ENCODE data around the gene CELF6.

DNA sequence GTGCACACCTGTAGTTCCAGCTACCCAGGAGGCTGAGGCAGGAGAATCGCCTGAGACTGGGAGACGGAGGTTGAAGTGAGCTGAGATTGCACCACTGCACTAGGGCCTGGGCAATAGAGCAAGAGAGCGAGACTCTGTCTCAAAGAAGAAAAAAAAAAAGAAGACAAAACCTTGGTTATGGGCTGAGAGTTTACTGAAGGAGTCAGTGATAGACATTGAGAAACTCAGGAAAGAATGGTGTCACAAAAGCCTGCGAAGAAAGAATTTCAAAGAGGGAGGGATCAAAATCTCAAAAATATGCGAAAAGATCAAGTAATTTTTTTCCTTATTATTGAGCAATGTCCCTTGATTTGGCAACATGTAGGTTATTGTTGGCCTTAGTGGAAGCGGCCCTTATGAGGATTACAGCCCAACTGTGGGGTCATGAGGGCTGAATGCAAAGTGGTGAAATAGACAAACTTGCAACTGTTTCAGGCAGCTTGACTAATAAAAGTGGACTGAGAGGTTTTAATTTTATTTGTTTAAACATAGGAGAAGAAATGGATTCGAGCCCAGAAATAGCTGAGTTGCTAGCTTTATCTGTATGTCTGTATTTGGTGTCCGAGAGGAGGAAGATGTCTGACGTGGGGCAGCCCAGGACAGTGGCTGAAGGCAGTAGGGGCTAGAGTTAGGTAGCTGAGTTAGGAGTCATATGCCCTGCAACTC, 18.8 kb upstream of the CELF6 start:
- TF ChIP-seq, protein P1, sequence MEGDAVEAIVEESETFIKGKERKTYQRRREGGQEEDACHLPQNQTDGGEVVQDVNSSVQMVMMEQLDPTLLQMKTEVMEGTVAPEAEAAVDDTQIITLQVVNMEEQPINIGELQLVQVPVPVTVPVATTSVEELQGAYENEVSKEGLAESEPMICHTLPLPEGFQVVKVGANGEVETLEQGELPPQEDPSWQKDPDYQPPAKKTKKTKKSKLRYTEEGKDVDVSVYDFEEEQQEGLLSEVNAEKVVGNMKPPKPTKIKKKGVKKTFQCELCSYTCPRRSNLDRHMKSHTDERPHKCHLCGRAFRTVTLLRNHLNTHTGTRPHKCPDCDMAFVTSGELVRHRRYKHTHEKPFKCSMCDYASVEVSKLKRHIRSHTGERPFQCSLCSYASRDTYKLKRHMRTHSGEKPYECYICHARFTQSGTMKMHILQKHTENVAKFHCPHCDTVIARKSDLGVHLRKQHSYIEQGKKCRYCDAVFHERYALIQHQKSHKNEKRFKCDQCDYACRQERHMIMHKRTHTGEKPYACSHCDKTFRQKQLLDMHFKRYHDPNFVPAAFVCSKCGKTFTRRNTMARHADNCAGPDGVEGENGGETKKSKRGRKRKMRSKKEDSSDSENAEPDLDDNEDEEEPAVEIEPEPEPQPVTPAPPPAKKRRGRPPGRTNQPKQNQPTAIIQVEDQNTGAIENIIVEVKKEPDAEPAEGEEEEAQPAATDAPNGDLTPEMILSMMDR (IDR thresholded peaks at IDR 0.05; ENCODE audit: poor library complexity, severe bottlenecking), result no peak
- TF ChIP-seq TAF1 (IDR thresholded peaks at IDR 0.05; ENCODE audit: low read depth) (no peak), SMC3 (conservative IDR thresholded peaks at IDR 0.05; ENCODE audit: poor library complexity) (no peak), EZH2 (IDR thresholded peaks at IDR 0.05; ENCODE audit: borderline replicate concordance, insufficient read depth, low read length, poor library complexity, severe bottlenecking) (no peak), EP300 (conservative IDR thresholded peaks at IDR 0.05; ENCODE audit: poor library complexity, severe bottlenecking) (no peak), POLR2AphosphoS5 (IDR thresholded peaks at IDR 0.05) (no peak)
